ENCODE data around the gene APBA2. TPM values are rescaled to one million over a fixed set of nuclear protein-coding genes. Genes with fewer than 3 reads are reported as not detected.
A peak's percentile ranks its signal among the peaks of the same experiment; 100 is the strongest.

APBA2 gene
- total RNA-seq, 2 experiments from 2014 or later, result not detected

GRCh38 chr15:28981921-28982320 lies 96.1 kb downstream of the APBA2 start:
- TF ChIP-seq CTCF (conservative IDR thresholded peaks at IDR 0.05; ENCODE audit: low read length), result no peak
- TF ChIP-seq EZH2phosphoT487 (IDR thresholded peaks at IDR 0.05; ENCODE audit: borderline replicate concordance, low read depth, low read length), result no peak
- Histone ChIP-seq H3K4me1 (ENCODE audit: insufficient read depth, low read length, poor library complexity, severe bottlenecking) (no peaks in the 10 kb centered on the region), H3K79me2 (ENCODE audit: insufficient read depth, low read depth, low read length) (no peaks in the 10 kb centered on the region), H3K27ac (ENCODE audit: low read depth, low read length, poor library complexity, severe bottlenecking) (no peak overlapping the region), H3K4me3 (ENCODE audit: low read depth, low read length, poor library complexity, severe bottlenecking) (no peak overlapping the region), H4K20me1 (ENCODE audit: insufficient read depth, low read length) (no peaks in the 10 kb centered on the region), H3K4me2 (ENCODE audit: low read length) (no peak overlapping the region), H3K36me3 (ENCODE audit: insufficient read depth, low read length) (no peaks in the 10 kb centered on the region), H3K9me3 (ENCODE audit: low read length) (no peaks in the 10 kb centered on the region), H2AFZ (ENCODE audit: low read length) (no peak overlapping the region), H3K9me2 (ENCODE audit: insufficient read depth, low read length) (no peaks in the 10 kb centered on the region)
- POLR2A ChIA-PET, result no interaction called here
- no TSS peak for BruUV-seq (replicated peaks)
- no peak for DNase-seq (ENCODE audit: low spot score)
- CTCF ChIA-PET (ENCODE audit: unreplicated experiment), result no interaction called here
- intact Hi-C loops (cut with micrococcal nuclease; ENCODE audit: unreplicated experiment), result no loop called here

- no peaks in the 10 kb centered on the region for H3K9me3 ChIP-seq (ENCODE audit: low read length)
- H3K36me3 ChIP-seq (ENCODE audit: insufficient read depth, low read length), result no peaks in the 10 kb centered on the region
- DNase-seq (ENCODE audit: low spot score), result no peak
- no peaks in the 10 kb centered on the region for H3K4me1 ChIP-seq (ENCODE audit: insufficient read depth, low read length, poor library complexity, severe bottlenecking)
- ChIA-PET CTCF (ENCODE audit: unreplicated experiment) (no interaction called here), POLR2A (no interaction called here)
- H3K4me2 ChIP-seq (ENCODE audit: low read length), result no peak overlapping the region
- H3K9me2 ChIP-seq (ENCODE audit: insufficient read depth, low read length), result no peaks in the 10 kb centered on the region
- H2AFZ ChIP-seq (ENCODE audit: low read length), result no peak overlapping the region
- no TSS peak for BruUV-seq (replicated peaks)
- no peaks in the 10 kb centered on the region for H3K79me2 ChIP-seq (ENCODE audit: insufficient read depth, low read depth, low read length)
- H3K4me3 ChIP-seq (ENCODE audit: low read depth, low read length, poor library complexity, severe bottlenecking), result no peak overlapping the region
- H4K20me1 ChIP-seq (ENCODE audit: insufficient read depth, low read length), result no peaks in the 10 kb centered on the region
- no peak overlapping the region for H3K27ac ChIP-seq (ENCODE audit: low read depth, low read length, poor library complexity, severe bottlenecking)
- TF ChIP-seq CTCF (conservative IDR thresholded peaks at IDR 0.05; ENCODE audit: low read length) (no peak), EZH2phosphoT487 (IDR thresholded peaks at IDR 0.05; ENCODE audit: borderline replicate concordance, low read depth, low read length) (no peak)
- intact Hi-C loops (cut with micrococcal nuclease; ENCODE audit: unreplicated experiment), result no loop called here
These were observed 97.1 kb downstream of the APBA2 start for GRCh38 chr15:28982886-28983285.

- CTCF ChIA-PET (ENCODE audit: unreplicated experiment), result no interaction called here
These were observed 97.9 kb downstream of the APBA2 start for GRCh38 chr15:28983432-28984311.

More at GRCh38 chr15:28983432-28984311, 97.9 kb downstream of the APBA2 start:
- peak; percentile 3 for DNase-seq (ENCODE audit: low spot score)
- intact Hi-C loops (cut with micrococcal nuclease; ENCODE audit: unreplicated experiment), result no loop called here
- TF ChIP-seq CTCF (conservative IDR thresholded peaks at IDR 0.05; ENCODE audit: low read length) (peak; percentile 62), EZH2phosphoT487 (IDR thresholded peaks at IDR 0.05; ENCODE audit: borderline replicate concordance, low read depth, low read length) (no peak)
- no peaks in the 10 kb centered on the region for H3K9me2 ChIP-seq (ENCODE audit: insufficient read depth, low read length)
- no peaks in the 10 kb centered on the region for H3K9me3 ChIP-seq (ENCODE audit: low read length)
- no peaks in the 10 kb centered on the region for H4K20me1 ChIP-seq (ENCODE audit: insufficient read depth, low read length)
- H3K36me3 ChIP-seq (ENCODE audit: insufficient read depth, low read length), result no peaks in the 10 kb centered on the region
- POLR2A ChIA-PET, result no interaction called here
- BruUV-seq (replicated peaks), result no TSS peak
- no peak overlapping the region for H3K27ac ChIP-seq (ENCODE audit: low read depth, low read length, poor library complexity, severe bottlenecking)
- no peak overlapping the region for H3K4me2 ChIP-seq (ENCODE audit: low read length)
- no peak overlapping the region for H2AFZ ChIP-seq (ENCODE audit: low read length)
- no peaks in the 10 kb centered on the region for H3K4me1 ChIP-seq (ENCODE audit: insufficient read depth, low read length, poor library complexity, severe bottlenecking)
- H3K4me3 ChIP-seq (ENCODE audit: low read depth, low read length, poor library complexity, severe bottlenecking), result no peak overlapping the region
- H3K79me2 ChIP-seq (ENCODE audit: insufficient read depth, low read depth, low read length), result no peaks in the 10 kb centered on the region

Measured in OCI-LY7 (cell line).